Upper lobe of left lung (tissue), 4 donors: ENCODE measurements around the gene MRGPRX4.

Source experiments
- POLR2A ChIP-seq, 4 donors: fragments of 450-650 bp; IDR thresholded peaks; one replicate each; pipeline ENCODE4 v1.5.1; 2016 to 2017; ENCODE audit warnings: antibody characterized with exemption in 4 of 4, mild to moderate bottlenecking in 2 of 4
- POLR2AphosphoS5 ChIP-seq, 2 donors: sonication (generic); formaldehyde crosslinking; IDR thresholded peaks; one replicate each; pipeline ENCODE4 v1.5.1; 2017; ENCODE audit warnings: antibody characterized with exemption in 2 of 2
- TF ChIP-seq, protein P1 (sequence below), 6 experiments: fragments of 450-650 bp in 4 of 6; fragments of 200-600 bp in 2 of 6; sonication (generic) in 2 of 6; IDR thresholded peaks; one replicate each; pipeline ENCODE4 v1.5.1; 2016 to 2019; ENCODE audit warnings: antibody characterized with exemption in 6 of 6

GRCh38 chr11:18151581-18151980, 21.1 kb upstream of the MRGPRX4 start:
- TF ChIP-seq, protein P1, sequence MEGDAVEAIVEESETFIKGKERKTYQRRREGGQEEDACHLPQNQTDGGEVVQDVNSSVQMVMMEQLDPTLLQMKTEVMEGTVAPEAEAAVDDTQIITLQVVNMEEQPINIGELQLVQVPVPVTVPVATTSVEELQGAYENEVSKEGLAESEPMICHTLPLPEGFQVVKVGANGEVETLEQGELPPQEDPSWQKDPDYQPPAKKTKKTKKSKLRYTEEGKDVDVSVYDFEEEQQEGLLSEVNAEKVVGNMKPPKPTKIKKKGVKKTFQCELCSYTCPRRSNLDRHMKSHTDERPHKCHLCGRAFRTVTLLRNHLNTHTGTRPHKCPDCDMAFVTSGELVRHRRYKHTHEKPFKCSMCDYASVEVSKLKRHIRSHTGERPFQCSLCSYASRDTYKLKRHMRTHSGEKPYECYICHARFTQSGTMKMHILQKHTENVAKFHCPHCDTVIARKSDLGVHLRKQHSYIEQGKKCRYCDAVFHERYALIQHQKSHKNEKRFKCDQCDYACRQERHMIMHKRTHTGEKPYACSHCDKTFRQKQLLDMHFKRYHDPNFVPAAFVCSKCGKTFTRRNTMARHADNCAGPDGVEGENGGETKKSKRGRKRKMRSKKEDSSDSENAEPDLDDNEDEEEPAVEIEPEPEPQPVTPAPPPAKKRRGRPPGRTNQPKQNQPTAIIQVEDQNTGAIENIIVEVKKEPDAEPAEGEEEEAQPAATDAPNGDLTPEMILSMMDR (IDR thresholded peaks at IDR 0.05) = no peak
- no peak for TF ChIP-seq POLR2A (IDR thresholded peaks at IDR 0.05)
- TF ChIP-seq POLR2AphosphoS5 (IDR thresholded peaks at IDR 0.05) = no peak
